ENCODE data around the gene C2orf80.
"Not testable (repeated sequence)": the region's sequence is repeated elsewhere in the genome, so short reads cannot be mapped to it uniquely, and the experiment has no call there.

C2orf80 gene

GRCh38 chr2:208118918-208119317 lies 70.9 kb downstream of the C2orf80 start:
- no peaks in the 10 kb centered on the region for H3K79me2 ChIP-seq (ENCODE audit: insufficient read depth, low read length)
- H3K4me2 ChIP-seq (ENCODE audit: low read length): no peak overlapping the region
- no peak overlapping the region for H3K4me3 ChIP-seq (ENCODE audit: low read depth, low read length, poor library complexity, severe bottlenecking)
- H3F3A ChIP-seq (ENCODE audit: insufficient read depth, low read length): no peaks in the 10 kb centered on the region
- H3K9me2 ChIP-seq (ENCODE audit: low read depth, low read length): no peaks in the 10 kb centered on the region
- no peaks in the 10 kb centered on the region for H4K20me1 ChIP-seq (ENCODE audit: insufficient read depth, low read length)
- no peaks in the 10 kb centered on the region for H3K36me3 ChIP-seq (ENCODE audit: insufficient read depth, low read length)
- no peaks in the 10 kb centered on the region for H3K4me1 ChIP-seq (ENCODE audit: insufficient read depth, low read length, severe bottlenecking)
- no peak overlapping the region for H3K27ac ChIP-seq (ENCODE audit: low read depth, low read length, poor library complexity, severe bottlenecking)
- no peak overlapping the region for H3K9ac ChIP-seq (ENCODE audit: low read length)
- H3K9me3 ChIP-seq (ENCODE audit: low read length): no peaks in the 10 kb centered on the region
- no peak overlapping the region for H2AFZ ChIP-seq (ENCODE audit: low read length)
- TF ChIP-seq CTCF (IDR thresholded peaks at IDR 0.05; ENCODE audit: low read length): no peak
- TF ChIP-seq EZH2 (IDR thresholded peaks at IDR 0.05; ENCODE audit: borderline replicate concordance, low read length): no peak
- H3K27me3 ChIP-seq (ENCODE audit: insufficient read depth, low read length): no peaks in the 10 kb centered on the region

- H3K27ac ChIP-seq (ENCODE audit: low read depth, low read length, poor library complexity, severe bottlenecking); H3K9ac ChIP-seq (ENCODE audit: low read length); H3K4me2 ChIP-seq (ENCODE audit: low read length); H2AFZ ChIP-seq (ENCODE audit: low read length); H3K36me3 ChIP-seq (ENCODE audit: insufficient read depth, low read length); H3F3A ChIP-seq (ENCODE audit: insufficient read depth, low read length); H3K9me3 ChIP-seq (ENCODE audit: low read length); H3K4me3 ChIP-seq (ENCODE audit: low read depth, low read length, poor library complexity, severe bottlenecking); H4K20me1 ChIP-seq (ENCODE audit: insufficient read depth, low read length); H3K79me2 ChIP-seq (ENCODE audit: insufficient read depth, low read length); H3K4me1 ChIP-seq (ENCODE audit: insufficient read depth, low read length, severe bottlenecking); H3K27me3 ChIP-seq (ENCODE audit: insufficient read depth, low read length); H3K9me2 ChIP-seq (ENCODE audit: low read depth, low read length): not testable (repeated sequence)
Measured at GRCh38 chr2:208117390-208117789, 72.4 kb downstream of the C2orf80 start.

All from OCI-LY1 (cell line).